Glutamatergic neuron (in vitro differentiated cells): Measurements from ENCODE around the gene ADAMTS6. TPM values are rescaled to one million over a fixed set of nuclear protein-coding genes. Genes with fewer than 3 reads are reported as not detected.

Experiments used
- DNase-seq: peaks from one replicate; pipeline ENCODE4 v3.0.0; 2022
- H3K27ac Mint-ChIP-seq: one replicate; pipeline ENCODE4 v1.8.0; 2020; ENCODE audit warnings: mild to moderate bottlenecking, mixed read lengths, inconsistent platforms; ENCODE audit not compliant: unreplicated experiment
- H3K27me3 Mint-ChIP-seq: one replicate; pipeline ENCODE4 v1.8.0; 2020; ENCODE audit warnings: mild to moderate bottlenecking, moderate library complexity, mixed read lengths, inconsistent platforms; ENCODE audit not compliant: unreplicated experiment
- H3K36me3 Mint-ChIP-seq: one replicate; pipeline ENCODE4 v1.8.0; 2020; ENCODE audit warnings: mild to moderate bottlenecking, mixed read lengths, inconsistent platforms; ENCODE audit not compliant: unreplicated experiment
- H3K4me1 Mint-ChIP-seq: one replicate; pipeline ENCODE4 v1.8.0; 2020; ENCODE audit warnings: mild to moderate bottlenecking, low read depth, mixed read lengths, inconsistent platforms; ENCODE audit not compliant: unreplicated experiment
- H3K4me3 Mint-ChIP-seq: one replicate; pipeline ENCODE4 v1.8.0; 2020; ENCODE audit warnings: mild to moderate bottlenecking, mixed read lengths, inconsistent platforms; ENCODE audit not compliant: unreplicated experiment
- H3K9me3 Mint-ChIP-seq: one replicate; pipeline ENCODE4 v1.8.0; 2020; ENCODE audit warnings: mild to moderate bottlenecking, moderate library complexity, mixed read lengths, inconsistent platforms; ENCODE audit not compliant: unreplicated experiment
- CTCF ChIP-seq: fragments of 200-600 bp; sonication (generic); IDR thresholded peaks from one replicate; pipeline ENCODE4 v1.5.0; 2021; ENCODE audit not compliant: partially characterized antibody, unreplicated experiment
- total RNA-seq: library from RNA; stranded (reverse); fragmentation: NEBNext Ultra II Directional; extraction: Animal tissue kit (Norgen Biotek cat#: 25700); gene quantifications from one replicate; pipeline ENCODE4 v1.2.1, GENCODE V29; 2021; ENCODE audit not compliant: unreplicated experiment

ADAMTS6 gene
- total RNA-seq, 1 donor from 2014 or later, result 2.1 TPM

- Mint-ChIP-seq H3K4me1 (no peaks in the 10 kb centered on the region), H3K36me3 (no peaks in the 10 kb centered on the region), H3K9me3 (no peaks in the 10 kb centered on the region), H3K27ac (no peak overlapping the region), H3K4me3 (no peak overlapping the region), H3K27me3 (no peaks in the 10 kb centered on the region)
- no peak for TF ChIP-seq CTCF
- DNase-seq, result no peak
These were observed 26.7 kb downstream of the ADAMTS6 start for GRCh38 chr5:65455064-65455463.

- Mint-ChIP-seq H3K27me3 (no peaks in the 10 kb centered on the region), H3K36me3 (no peaks in the 10 kb centered on the region), H3K9me3 (no peaks in the 10 kb centered on the region)
These were observed 30.3 kb downstream of the ADAMTS6 start for GRCh38 chr5:65451436-65451835.

GRCh38 chr5:65446682-65447081 lies 35.0 kb downstream of the ADAMTS6 start:
- no peak for TF ChIP-seq CTCF
- no peak for DNase-seq
- H3K9me3 Mint-ChIP-seq, result no peaks in the 10 kb centered on the region
- H3K4me1 Mint-ChIP-seq, result no peaks in the 10 kb centered on the region
- H3K4me3 Mint-ChIP-seq, result no peak overlapping the region
- no peaks in the 10 kb centered on the region for H3K36me3 Mint-ChIP-seq
- no peak overlapping the region for H3K27ac Mint-ChIP-seq
- no peaks in the 10 kb centered on the region for H3K27me3 Mint-ChIP-seq

More at GRCh38 chr5:65451436-65451835, 30.3 kb downstream of the ADAMTS6 start:
- TF ChIP-seq CTCF, result no peak
- Mint-ChIP-seq H3K27ac (no peak overlapping the region), H3K4me3 (no peak overlapping the region), H3K4me1 (no peaks in the 10 kb centered on the region)
- DNase-seq, result no peak

- Mint-ChIP-seq H3K4me3 (no peak overlapping the region), H3K36me3 (no peaks in the 10 kb centered on the region), H3K27me3 (no peaks in the 10 kb centered on the region), H3K4me1 (no peaks in the 10 kb centered on the region), H3K9me3 (no peaks in the 10 kb centered on the region), H3K27ac (no peak overlapping the region)
- no peak for DNase-seq
- no peak for TF ChIP-seq CTCF
These were observed 39.9 kb downstream of the ADAMTS6 start for GRCh38 chr5:65441800-65442199.

GRCh38 chr5:65440456-65440855 lies 41.3 kb downstream of the ADAMTS6 start:
- H3K9me3 Mint-ChIP-seq, result no peaks in the 10 kb centered on the region
- DNase-seq, result no peak
- H3K4me1 Mint-ChIP-seq, result no peaks in the 10 kb centered on the region
- no peak for TF ChIP-seq CTCF
- H3K27me3 Mint-ChIP-seq, result no peaks in the 10 kb centered on the region
- no peak overlapping the region for H3K27ac Mint-ChIP-seq
- no peaks in the 10 kb centered on the region for H3K36me3 Mint-ChIP-seq
- H3K4me3 Mint-ChIP-seq, result no peak overlapping the region
